Measurements from ENCODE around the gene AKT1S1.

- no peak for TF ChIP-seq POLR2A (IDR thresholded peaks at IDR 0.05)
- TF ChIP-seq CTCF (IDR thresholded peaks at IDR 0.05), result no peak
These were observed 47.4 kb downstream of the AKT1S1 start for GRCh38 chr19:49829721-49830120.
